Gastroesophageal sphincter (tissue), 4 donors: ENCODE results near the gene PRKCSH. TPM values are rescaled to one million over a fixed set of nuclear protein-coding genes. Genes with fewer than 3 reads are reported as not detected.

ENCODE experiments used
- ATAC-seq: fragments of 150-250 bp; one replicate; pipeline ENCODE4 v1.9.1; 2016; ENCODE audit warnings: mild to moderate bottlenecking, moderate library complexity
- H3K27ac ChIP-seq, 4 donors: fragments of 200-600 bp; sonication (generic) in 3 of 4; 1 replicate in 3 of 4; 2 replicates in 1 of 4; pipeline ENCODE4 v1.5.1; 2016 to 2019
- H3K27me3 ChIP-seq: fragments of 200-600 bp; sonication (generic); one replicate; pipeline ENCODE4 v1.5.1; 2019
- H3K36me3 ChIP-seq, 2 donors: fragments of 200-600 bp; sonication (generic); one replicate each; pipeline ENCODE4 v1.5.1; 2019; ENCODE audit warnings: control low read depth in 1 of 2
- H3K4me1 ChIP-seq, 3 donors: fragments of 200-600 bp; sonication (generic); 1 replicate in 2 of 3; 2 replicates in 1 of 3; pipeline ENCODE4 v1.5.1; 2016 to 2019; ENCODE audit warnings: control low read depth in 2 of 3
- H3K4me3 ChIP-seq, 2 donors: fragments of 200-600 bp; sonication (generic); one replicate each; pipeline ENCODE4 v1.5.1; 2019; ENCODE audit warnings: mild to moderate bottlenecking in 1 of 2, moderate library complexity in 1 of 2
- H3K9me3 ChIP-seq, 3 donors: fragments of 200-600 bp; sonication (generic); one replicate each; pipeline ENCODE4 v1.5.1; 2017 to 2019; ENCODE audit warnings: control low read depth in 2 of 3
- CTCF ChIP-seq, 4 experiments: fragments of 200-600 bp in 2 of 4; fragments of 450-650 bp in 2 of 4; sonication (generic) in 1 of 4; IDR thresholded peaks; one replicate each; pipeline ENCODE4 v1.5.1; 2017 to 2019; ENCODE audit warnings: antibody characterized with exemption in 4 of 4, mild to moderate bottlenecking in 2 of 4, moderate library complexity in 2 of 4
- EP300 ChIP-seq: sonication (generic); formaldehyde crosslinking; IDR thresholded peaks from one replicate; pipeline ENCODE4 v1.6.1; 2017; ENCODE audit warnings: antibody characterized with exemption, mild to moderate bottlenecking
- POLR2A ChIP-seq, 2 donors: fragments of 450-650 bp; IDR thresholded peaks; one replicate each; pipeline ENCODE4 v1.6.1; 2017; ENCODE audit warnings: antibody characterized with exemption in 2 of 2, mild to moderate bottlenecking in 2 of 2, moderate library complexity in 1 of 2
- POLR2AphosphoS5 ChIP-seq: sonication (generic); formaldehyde crosslinking; IDR thresholded peaks from one replicate; pipeline ENCODE4 v1.6.1; 2017; ENCODE audit warnings: antibody characterized with exemption
- WGBS, 2 donors: methylation state at CpG; one replicate each; pipeline ENCODE4 v1.1.5; 2018; ENCODE audit warnings: low coverage in 1 of 2; 5-methylcytosine and 5-hydroxymethylcytosine counted together
- total RNA-seq, 4 donors: library from RNA; depleted of rRNA; stranded (reverse); fragments of >200 nt; gene quantifications; one replicate each; pipeline ENCODE4 v1.1.0, GENCODE V29; 2016

PRKCSH gene
- total RNA-seq: 100 to 1,000 TPM in 1 of 4 donors, 10 to 100 TPM in 3; 72.8 to 112 (median 85.8) TPM

- H3K9me3 ChIP-seq: no peaks in the 10 kb centered on the region
- peaks cover 0 to 30% (median 13%) of the 10 kb centered on the region in 3 donors for H3K4me1 ChIP-seq
- peak within 1 kb of the TSS; percentile 60 to 65 for H3K4me3 ChIP-seq
- peak within 1 kb of the TSS; percentile 62 to 88 (median 84) for H3K27ac ChIP-seq
- peaks cover 0 to 40% of the 10 kb centered on the region in 2 donors for H3K36me3 ChIP-seq
- 0% methylated on average over 1 to 12 of the region's 53 CpGs for WGBS, 2 donors
- peak; percentile 98 for ATAC-seq
- no peaks in the 10 kb centered on the region for H3K27me3 ChIP-seq
- TF ChIP-seq POLR2A (IDR thresholded peaks at IDR 0.05) (peak in 1 of 2 donors; percentile 40), POLR2AphosphoS5 (peak; percentile 99), CTCF (IDR thresholded peaks at IDR 0.05) (peak in 3 of 4 experiments; percentile 85 to 98 (median 97)), EP300 (no peak)
These were observed at the start of gene PRKCSH, which contains the start of gene ODAD3 for GRCh38 chr19:11435057-11435832. Gene PRKCSH, plus strand, starts transcription at chr19:11435635. Its CDS starts 483 bp downstream, at chr19:11436118. Gene ODAD3, minus strand, starts transcription at chr19:11435121. Its CDS starts 105 bp downstream, at chr19:11435016.

- Histone ChIP-seq H3K4me3 (no peak overlapping the region), H3K36me3 (no peaks in the 10 kb centered on the region), H3K27ac (no peak overlapping the region), H3K4me1 (peaks cover 0 to 23% (median 16%) of the 10 kb centered on the region in 3 donors), H3K9me3 (peaks cover 0 to 11% (median 0%) of the 10 kb centered on the region in 3 donors), H3K27me3 (peaks cover 20% of the 10 kb centered on the region)
- WGBS, 2 donors: 54 to 73% methylated on average over 7 to 19 of the region's 19 CpGs
- TF ChIP-seq EP300 (no peak), POLR2A (IDR thresholded peaks at IDR 0.05) (no peak), CTCF (IDR thresholded peaks at IDR 0.05) (no peak), POLR2AphosphoS5 (no peak)
- no peak for ATAC-seq
These were observed 48.0 kb upstream of the PRKCSH start for GRCh38 chr19:11387162-11388034.

GRCh38 chr19:11390359-11390758 is 45.1 kb upstream of the PRKCSH start:
- TF ChIP-seq POLR2A (IDR thresholded peaks at IDR 0.05): no peak
- TF ChIP-seq CTCF (IDR thresholded peaks at IDR 0.05): no peak
- TF ChIP-seq POLR2AphosphoS5: no peak
- TF ChIP-seq EP300: no peak
- Histone ChIP-seq H3K27me3 (peaks cover 10% of the 10 kb centered on the region), H3K36me3 (no peaks in the 10 kb centered on the region), H3K9me3 (peaks cover 0 to 11% (median 0%) of the 10 kb centered on the region in 3 donors), H3K27ac (no peak overlapping the region), H3K4me3 (no peak overlapping the region), H3K4me1 (no peaks in the 10 kb centered on the region)
- no CpG with 5 or more reads among the region's 2 CpGs for WGBS, 2 donors
- ATAC-seq: no peak

GRCh38 chr19:11390933-11391680 is 44.3 kb upstream of the PRKCSH start:
- WGBS, 2 donors: 55 to 78% methylated on average over 2 to 4 of the region's 4 CpGs
- H3K27me3 ChIP-seq: peaks cover 10% of the 10 kb centered on the region
- no peak overlapping the region for H3K27ac ChIP-seq
- H3K4me3 ChIP-seq: no peak overlapping the region
- peaks cover 0 to 11% (median 0%) of the 10 kb centered on the region in 3 donors for H3K9me3 ChIP-seq
- TF ChIP-seq POLR2A (IDR thresholded peaks at IDR 0.05) (no peak), EP300 (no peak), POLR2AphosphoS5 (no peak), CTCF (IDR thresholded peaks at IDR 0.05) (no peak)
- H3K4me1 ChIP-seq: no peaks in the 10 kb centered on the region
- H3K36me3 ChIP-seq: no peaks in the 10 kb centered on the region
- ATAC-seq: no peak
